Left kidney (tissue), 2 donors: ENCODE measurements around the gene ZBTB20. TPM values are rescaled to one million over a fixed set of nuclear protein-coding genes. Genes with fewer than 3 reads are reported as not detected.
A peak's percentile ranks its signal among the peaks of the same experiment; 100 is the strongest.
"Not testable (repeated sequence)": the region's sequence is repeated elsewhere in the genome, so short reads cannot be mapped to it uniquely, and the experiment has no call there.

Source experiments
- DNase-seq: peaks from one replicate; pipeline ENCODE4 v3.0.0-alpha.2; 2013
- polyA plus RNA-seq: library from polyadenylated mRNA; unstranded; fragments of 120-200 nt; gene quantifications from one replicate; pipeline ENCODE4 v1.2.1, GENCODE V29; 2013; ENCODE audit not compliant: insufficient read length

Gene ZBTB20
- polyA plus RNA-seq, 1 donor = 5.6 TPM

GRCh38 chr3:114830652-114831051 lies 316.4 kb downstream of the ZBTB20 start:
- no peak for DNase-seq

GRCh38 chr3:114829783-114830182 lies 317.3 kb downstream of the ZBTB20 start:
- DNase-seq = peak; percentile 21

- DNase-seq = peak; percentile 27
Measured at GRCh38 chr3:114827495-114827894, 319.6 kb downstream of the ZBTB20 start.

- no peak for DNase-seq
Measured at GRCh38 chr3:114824014-114824413, 323.1 kb downstream of the ZBTB20 start.

GRCh38 chr3:114823061-114823460 lies 324.0 kb downstream of the ZBTB20 start:
- DNase-seq = no peak

GRCh38 chr3:114816052-114816451 lies 331.0 kb downstream of the ZBTB20 start:
- DNase-seq = no peak

- DNase-seq = not testable (repeated sequence)
Measured at GRCh38 chr3:114812541-114813238, 334.4 kb downstream of the ZBTB20 start.

- DNase-seq = no peak
Measured at GRCh38 chr3:114809668-114810413, 337.2 kb downstream of the ZBTB20 start.

GRCh38 chr3:114804099-114804498 lies 343.0 kb downstream of the ZBTB20 start:
- DNase-seq = no peak

- DNase-seq = no peak
Measured at GRCh38 chr3:114803042-114803695, 343.9 kb downstream of the ZBTB20 start.

- no peak for DNase-seq
Measured at GRCh38 chr3:114800272-114801031, 346.6 kb downstream of the ZBTB20 start.

GRCh38 chr3:114799816-114800215 lies 347.3 kb downstream of the ZBTB20 start:
- no peak for DNase-seq

GRCh38 chr3:114796796-114797195 lies 350.3 kb downstream of the ZBTB20 start:
- DNase-seq = no peak

GRCh38 chr3:114794894-114795630 lies 352.0 kb downstream of the ZBTB20 start:
- DNase-seq = no peak

- no peak for DNase-seq
Measured at GRCh38 chr3:114792159-114792918, 354.7 kb downstream of the ZBTB20 start.

- no peak for DNase-seq
Measured at GRCh38 chr3:114790752-114791151, 356.3 kb downstream of the ZBTB20 start.

- DNase-seq = no peak
Measured at GRCh38 chr3:114789803-114790202, 357.3 kb downstream of the ZBTB20 start.

- no peak for DNase-seq
Measured at GRCh38 chr3:114775395-114775794, 371.7 kb downstream of the ZBTB20 start.

- DNase-seq = no peak
Measured at GRCh38 chr3:114770874-114771273, 376.2 kb downstream of the ZBTB20 start.

GRCh38 chr3:114764056-114764492 lies 383.0 kb downstream of the ZBTB20 start:
- no peak for DNase-seq

- DNase-seq = no peak
Measured at GRCh38 chr3:114762144-114762543, 384.9 kb downstream of the ZBTB20 start.
